GM23338 (cell line): ENCODE results near the gene PSMB2. TPM values are rescaled to one million over a fixed set of nuclear protein-coding genes. Genes with fewer than 3 reads are reported as not detected.

ENCODE experiments used
- ATAC-seq: fragments of 200-7000 bp; cut with Tn5 transposase; 3 replicates; pipeline ENCODE4 v1.9.1; 2020
- DNase-seq: peaks from one replicate; pipeline ENCODE4 v3.0.0-alpha.2; 2015; ENCODE audit warnings: low spot score
- H2AFZ ChIP-seq: fragments of 200-600 bp; sonication (generic); 2 replicates; pipeline ENCODE4 v1.8.0; 2016; ENCODE audit warnings: antibody characterized with exemption, mild to moderate bottlenecking, moderate library complexity
- H3F3A ChIP-seq: fragments of 200-600 bp; sonication (generic); replicated peaks from 2 replicates; pipeline ENCODE4 v1.8.0; 2017; ENCODE audit warnings: antibody characterized with exemption, mixed run types, low read depth
- H3K27ac ChIP-seq: fragments of 200-600 bp; sonication (generic); 2 replicates; pipeline ENCODE4 v1.6.1; 2016; ENCODE audit warnings: low read depth
- H3K27me3 ChIP-seq: fragments of 200-600 bp; sonication (generic); 2 replicates; pipeline ENCODE4 v1.8.0; 2016; ENCODE audit warnings: mild to moderate bottlenecking, mixed run types, moderate library complexity; ENCODE audit not compliant: insufficient read depth
- H3K36me3 ChIP-seq: fragments of 200-600 bp; sonication (generic); 2 replicates; pipeline ENCODE4 v1.8.0; 2016; ENCODE audit warnings: mild to moderate bottlenecking; ENCODE audit not compliant: insufficient read depth
- H3K4me1 ChIP-seq: fragments of 200-600 bp; sonication (generic); 2 replicates; pipeline ENCODE4 v1.8.0; 2016; ENCODE audit warnings: mild to moderate bottlenecking, moderate library complexity; ENCODE audit not compliant: insufficient read depth
- H3K4me2 ChIP-seq: fragments of 200-600 bp; sonication (generic); 2 replicates; pipeline ENCODE4 v1.7.1; 2017; ENCODE audit warnings: mixed run types
- H3K4me3 ChIP-seq: fragments of 200-600 bp; sonication (generic); 2 replicates; pipeline ENCODE4 v1.6.1; 2016; ENCODE audit warnings: mixed run types
- H3K79me2 ChIP-seq: fragments of 200-600 bp; sonication (generic); replicated peaks from 2 replicates; pipeline ENCODE4 v1.8.0; 2017; ENCODE audit warnings: mild to moderate bottlenecking; ENCODE audit not compliant: insufficient read depth
- H3K9me2 ChIP-seq: fragments of 200-600 bp; sonication (generic); 2 replicates; pipeline ENCODE4 v1.8.0; 2017; ENCODE audit not compliant: insufficient read depth
- H4K20me1 ChIP-seq: fragments of 200-600 bp; sonication (generic); replicated peaks from 2 replicates; pipeline ENCODE4 v1.8.0; 2017; ENCODE audit warnings: mild to moderate bottlenecking; ENCODE audit not compliant: insufficient read depth
- H3K27ac Mint-ChIP-seq: 2 replicates; pipeline ENCODE4 v1.8.0; 2020; ENCODE audit warnings: inconsistent platforms, mild to moderate bottlenecking, moderate library complexity, mixed read lengths
- H3K27me3 Mint-ChIP-seq: 3 replicates; pipeline ENCODE4 v1.8.0; 2022; ENCODE audit warnings: low read depth, mild to moderate bottlenecking, moderate library complexity, mixed read lengths, inconsistent platforms; ENCODE audit not compliant: insufficient read depth, poor library complexity
- H3K36me3 Mint-ChIP-seq: 3 replicates; pipeline ENCODE4 v1.8.0; 2021; ENCODE audit warnings: low read depth, mild to moderate bottlenecking, inconsistent platforms, moderate library complexity, mixed read lengths
- H3K4me1 Mint-ChIP-seq: 3 replicates; pipeline ENCODE4 v1.8.0; 2020; ENCODE audit warnings: mild to moderate bottlenecking, inconsistent platforms, mixed read lengths
- H3K4me3 Mint-ChIP-seq: 3 replicates; pipeline ENCODE4 v1.8.0; 2021; ENCODE audit warnings: moderate library complexity, mild to moderate bottlenecking, inconsistent platforms, mixed read lengths
- H3K9me3 Mint-ChIP-seq: 3 replicates; pipeline ENCODE4 v1.8.0; 2020; ENCODE audit warnings: moderate library complexity, mild to moderate bottlenecking, inconsistent platforms, mixed read lengths
- EZH2 ChIP-seq: fragments of 200-600 bp; sonication (generic); IDR thresholded peaks from one replicate; pipeline ENCODE4 v1.8.0; 2017; ENCODE audit warnings: antibody characterized with exemption, mild to moderate bottlenecking, low read depth; ENCODE audit not compliant: unreplicated experiment
- NANOG ChIP-seq: IDR thresholded peaks from 2 replicates; pipeline ENCODE4 v1.6.1; 2016; ENCODE audit warnings: antibody characterized with exemption, borderline replicate concordance
- STAT1 ChIP-seq: IDR thresholded peaks from one replicate; pipeline ENCODE4 v1.6.1; 2016; ENCODE audit warnings: antibody characterized with exemption; ENCODE audit not compliant: unreplicated experiment
- polyA plus RNA-seq: library from polyadenylated mRNA; unstranded; fragments of >200 nt; fragmentation: Nextera tagmentation; extraction: Ambion mirVana; gene quantifications from 2 replicates; pipeline ENCODE4 v1.2.1, GENCODE V29; 2016
- total RNA-seq: library from RNA; depleted of rRNA; stranded (reverse); fragments of >200 nt; shearing (Covaris generic); gene quantifications from 2 replicates; pipeline ENCODE4 v1.2.3, GENCODE V29; 2014
- TF ChIP-seq, protein P1 (sequence below), 2 experiments: fragments of 200-600 bp in 1 of 2; sonication (generic) in 1 of 2; conservative IDR thresholded peaks; 2 replicates each; pipeline versions ENCODE4 v1.5.1 to v1.6.1; 2016 to 2017; ENCODE audit warnings: antibody characterized with exemption in 2 of 2, low read depth in 2 of 2, mild to moderate bottlenecking in 2 of 2, moderate library complexity in 1 of 2
- TF ChIP-seq, protein P2 (sequence below): IDR thresholded peaks from 2 replicates; pipeline ENCODE4 v1.6.1; 2016; ENCODE audit warnings: antibody characterized with exemption
- TF ChIP-seq, protein P3 (sequence below): IDR thresholded peaks from one replicate; pipeline ENCODE4 v1.6.1; 2018; ENCODE audit warnings: antibody characterized with exemption; ENCODE audit not compliant: unreplicated experiment

PSMB2 gene
- total and polyA plus RNA-seq, 2 experiments from 2014 or later: 68.2 to 147 TPM

DNA sequence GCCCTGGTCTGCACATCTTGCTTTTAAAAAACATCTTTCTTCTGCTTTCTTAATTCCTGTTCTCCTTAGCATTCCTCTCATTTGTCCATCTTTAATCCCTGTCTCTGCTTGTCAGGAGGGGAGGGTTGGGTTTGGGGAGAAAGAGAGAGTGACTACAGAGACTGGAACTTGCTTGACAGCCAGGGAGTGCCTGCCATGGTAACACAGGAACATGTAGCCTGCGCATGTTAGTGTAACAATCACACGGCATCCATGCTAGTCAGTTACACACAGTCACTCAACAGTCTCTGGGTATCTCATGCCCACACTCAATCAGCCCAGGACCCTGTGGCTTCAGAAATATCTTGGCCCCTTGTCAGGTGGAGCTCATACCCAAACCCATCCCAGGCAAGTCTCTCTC is 69.0 kb downstream of the PSMB2 start (continued):
- no peak for TF ChIP-seq NANOG
- TF ChIP-seq STAT1: no peak
- TF ChIP-seq, protein P1, sequence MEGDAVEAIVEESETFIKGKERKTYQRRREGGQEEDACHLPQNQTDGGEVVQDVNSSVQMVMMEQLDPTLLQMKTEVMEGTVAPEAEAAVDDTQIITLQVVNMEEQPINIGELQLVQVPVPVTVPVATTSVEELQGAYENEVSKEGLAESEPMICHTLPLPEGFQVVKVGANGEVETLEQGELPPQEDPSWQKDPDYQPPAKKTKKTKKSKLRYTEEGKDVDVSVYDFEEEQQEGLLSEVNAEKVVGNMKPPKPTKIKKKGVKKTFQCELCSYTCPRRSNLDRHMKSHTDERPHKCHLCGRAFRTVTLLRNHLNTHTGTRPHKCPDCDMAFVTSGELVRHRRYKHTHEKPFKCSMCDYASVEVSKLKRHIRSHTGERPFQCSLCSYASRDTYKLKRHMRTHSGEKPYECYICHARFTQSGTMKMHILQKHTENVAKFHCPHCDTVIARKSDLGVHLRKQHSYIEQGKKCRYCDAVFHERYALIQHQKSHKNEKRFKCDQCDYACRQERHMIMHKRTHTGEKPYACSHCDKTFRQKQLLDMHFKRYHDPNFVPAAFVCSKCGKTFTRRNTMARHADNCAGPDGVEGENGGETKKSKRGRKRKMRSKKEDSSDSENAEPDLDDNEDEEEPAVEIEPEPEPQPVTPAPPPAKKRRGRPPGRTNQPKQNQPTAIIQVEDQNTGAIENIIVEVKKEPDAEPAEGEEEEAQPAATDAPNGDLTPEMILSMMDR (conservative IDR thresholded peaks at IDR 0.05; ENCODE audit: low read depth in 2 of 2): no peak

DNA sequence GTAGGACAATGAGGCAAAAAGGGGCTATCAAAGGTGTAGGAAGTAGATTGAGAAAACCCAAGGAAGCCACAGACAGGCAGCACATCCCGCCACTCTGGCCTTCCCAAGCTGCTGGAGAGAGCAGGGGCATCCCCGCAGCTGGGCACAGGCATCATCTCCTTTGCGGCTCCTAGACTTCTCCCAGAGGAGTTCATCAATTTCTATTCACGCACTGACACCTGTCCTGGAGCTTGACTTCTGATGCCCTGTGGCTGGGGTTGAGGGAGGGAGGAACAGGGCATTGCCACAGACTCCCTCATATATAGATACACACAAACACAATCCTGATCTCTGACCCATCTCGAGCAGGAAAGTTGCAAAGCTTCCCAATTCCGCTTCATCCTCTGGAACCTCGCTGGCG is 70.1 kb downstream of the PSMB2 start:
- Histone ChIP-seq H3K79me2 (no peaks in the 10 kb centered on the region), H3F3A (peaks cover 24% of the 10 kb centered on the region), H2AFZ (no peak overlapping the region), H3K27me3 (peaks cover 83% of the 10 kb centered on the region), H3K4me2 (no peak overlapping the region), H3K9me2 (no peaks in the 10 kb centered on the region), H3K27ac (no peak overlapping the region), H3K4me1 (peaks cover 24% of the 10 kb centered on the region), H3K4me3 (no peak overlapping the region), H3K36me3 (no peaks in the 10 kb centered on the region; the same call in 1 of the 2 replicates), H4K20me1 (no peaks in the 10 kb centered on the region; the same call in 1 of the 2 replicates)
- H3K27ac Mint-ChIP-seq: no peak overlapping the region
- no peak for DNase-seq
- no peak for ATAC-seq
- peaks cover 6% of the 10 kb centered on the region; the same call in 1 of the 3 replicates for H3K36me3 Mint-ChIP-seq
- H3K9me3 Mint-ChIP-seq: no peaks in the 10 kb centered on the region; the same call in 2 of the 3 replicates
- peaks cover 63% of the 10 kb centered on the region for H3K27me3 Mint-ChIP-seq
- H3K4me1 Mint-ChIP-seq: peaks cover 24% of the 10 kb centered on the region
- TF ChIP-seq, protein P1 (conservative IDR thresholded peaks at IDR 0.05; ENCODE audit: low read depth in 2 of 2): no peak
- no peak for TF ChIP-seq NANOG
- TF ChIP-seq, protein P2, sequence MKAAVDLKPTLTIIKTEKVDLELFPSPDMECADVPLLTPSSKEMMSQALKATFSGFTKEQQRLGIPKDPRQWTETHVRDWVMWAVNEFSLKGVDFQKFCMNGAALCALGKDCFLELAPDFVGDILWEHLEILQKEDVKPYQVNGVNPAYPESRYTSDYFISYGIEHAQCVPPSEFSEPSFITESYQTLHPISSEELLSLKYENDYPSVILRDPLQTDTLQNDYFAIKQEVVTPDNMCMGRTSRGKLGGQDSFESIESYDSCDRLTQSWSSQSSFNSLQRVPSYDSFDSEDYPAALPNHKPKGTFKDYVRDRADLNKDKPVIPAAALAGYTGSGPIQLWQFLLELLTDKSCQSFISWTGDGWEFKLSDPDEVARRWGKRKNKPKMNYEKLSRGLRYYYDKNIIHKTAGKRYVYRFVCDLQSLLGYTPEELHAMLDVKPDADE: no peak
- TF ChIP-seq EZH2: no peak
- TF ChIP-seq STAT1: no peak
- TF ChIP-seq, protein P3, sequence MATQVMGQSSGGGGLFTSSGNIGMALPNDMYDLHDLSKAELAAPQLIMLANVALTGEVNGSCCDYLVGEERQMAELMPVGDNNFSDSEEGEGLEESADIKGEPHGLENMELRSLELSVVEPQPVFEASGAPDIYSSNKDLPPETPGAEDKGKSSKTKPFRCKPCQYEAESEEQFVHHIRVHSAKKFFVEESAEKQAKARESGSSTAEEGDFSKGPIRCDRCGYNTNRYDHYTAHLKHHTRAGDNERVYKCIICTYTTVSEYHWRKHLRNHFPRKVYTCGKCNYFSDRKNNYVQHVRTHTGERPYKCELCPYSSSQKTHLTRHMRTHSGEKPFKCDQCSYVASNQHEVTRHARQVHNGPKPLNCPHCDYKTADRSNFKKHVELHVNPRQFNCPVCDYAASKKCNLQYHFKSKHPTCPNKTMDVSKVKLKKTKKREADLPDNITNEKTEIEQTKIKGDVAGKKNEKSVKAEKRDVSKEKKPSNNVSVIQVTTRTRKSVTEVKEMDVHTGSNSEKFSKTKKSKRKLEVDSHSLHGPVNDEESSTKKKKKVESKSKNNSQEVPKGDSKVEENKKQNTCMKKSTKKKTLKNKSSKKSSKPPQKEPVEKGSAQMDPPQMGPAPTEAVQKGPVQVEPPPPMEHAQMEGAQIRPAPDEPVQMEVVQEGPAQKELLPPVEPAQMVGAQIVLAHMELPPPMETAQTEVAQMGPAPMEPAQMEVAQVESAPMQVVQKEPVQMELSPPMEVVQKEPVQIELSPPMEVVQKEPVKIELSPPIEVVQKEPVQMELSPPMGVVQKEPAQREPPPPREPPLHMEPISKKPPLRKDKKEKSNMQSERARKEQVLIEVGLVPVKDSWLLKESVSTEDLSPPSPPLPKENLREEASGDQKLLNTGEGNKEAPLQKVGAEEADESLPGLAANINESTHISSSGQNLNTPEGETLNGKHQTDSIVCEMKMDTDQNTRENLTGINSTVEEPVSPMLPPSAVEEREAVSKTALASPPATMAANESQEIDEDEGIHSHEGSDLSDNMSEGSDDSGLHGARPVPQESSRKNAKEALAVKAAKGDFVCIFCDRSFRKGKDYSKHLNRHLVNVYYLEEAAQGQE: no peak
- no peak overlapping the region for H3K4me3 Mint-ChIP-seq
